Memory B cell (primary cell): ENCODE measurements around the gene TRABD2B.

Experiments
- ATAC-seq: fragments of 150-1000 bp; cut with Tn5 transposase; 2 replicates; pipeline ENCODE4 v1.10.0; 2021; ENCODE audit warnings: low read depth, mild to moderate bottlenecking, moderate library complexity
- DNase-seq, 2 donors: peaks; one replicate each; pipeline ENCODE4 v3.0.0; 2022; ENCODE audit warnings: low spot score in 2 of 2
- H3K27ac Mint-ChIP-seq: one replicate; pipeline ENCODE4 v1.8.0; 2022; ENCODE audit warnings: mild to moderate bottlenecking, moderate library complexity, mixed read lengths
- H3K27me3 Mint-ChIP-seq: one replicate; pipeline ENCODE4 v1.8.0; 2022; ENCODE audit warnings: mixed read lengths
- H3K36me3 Mint-ChIP-seq: one replicate; pipeline ENCODE4 v1.8.0; 2022; ENCODE audit warnings: mild to moderate bottlenecking, mixed read lengths
- H3K4me1 Mint-ChIP-seq: one replicate; pipeline ENCODE4 v1.8.0; 2022; ENCODE audit warnings: mixed read lengths
- H3K4me3 Mint-ChIP-seq: one replicate; pipeline ENCODE4 v1.8.0; 2022; ENCODE audit warnings: mild to moderate bottlenecking, moderate library complexity, mixed read lengths
- H3K9me3 Mint-ChIP-seq: one replicate; pipeline ENCODE4 v1.8.0; 2022; ENCODE audit warnings: mixed read lengths

Gene TRABD2B

GRCh38 chr1:47812904-47813514, 184.2 kb downstream of the TRABD2B start:
- H3K9me3 Mint-ChIP-seq: no peaks in the 10 kb centered on the region
- H3K4me1 Mint-ChIP-seq: no peaks in the 10 kb centered on the region
- DNase-seq (no peak), ATAC-seq (no peak)
- H3K27me3 Mint-ChIP-seq: peaks cover 14% of the 10 kb centered on the region
- no peak overlapping the region for H3K27ac Mint-ChIP-seq
- H3K4me3 Mint-ChIP-seq: no peak overlapping the region
- H3K36me3 Mint-ChIP-seq: no peaks in the 10 kb centered on the region

DNA sequence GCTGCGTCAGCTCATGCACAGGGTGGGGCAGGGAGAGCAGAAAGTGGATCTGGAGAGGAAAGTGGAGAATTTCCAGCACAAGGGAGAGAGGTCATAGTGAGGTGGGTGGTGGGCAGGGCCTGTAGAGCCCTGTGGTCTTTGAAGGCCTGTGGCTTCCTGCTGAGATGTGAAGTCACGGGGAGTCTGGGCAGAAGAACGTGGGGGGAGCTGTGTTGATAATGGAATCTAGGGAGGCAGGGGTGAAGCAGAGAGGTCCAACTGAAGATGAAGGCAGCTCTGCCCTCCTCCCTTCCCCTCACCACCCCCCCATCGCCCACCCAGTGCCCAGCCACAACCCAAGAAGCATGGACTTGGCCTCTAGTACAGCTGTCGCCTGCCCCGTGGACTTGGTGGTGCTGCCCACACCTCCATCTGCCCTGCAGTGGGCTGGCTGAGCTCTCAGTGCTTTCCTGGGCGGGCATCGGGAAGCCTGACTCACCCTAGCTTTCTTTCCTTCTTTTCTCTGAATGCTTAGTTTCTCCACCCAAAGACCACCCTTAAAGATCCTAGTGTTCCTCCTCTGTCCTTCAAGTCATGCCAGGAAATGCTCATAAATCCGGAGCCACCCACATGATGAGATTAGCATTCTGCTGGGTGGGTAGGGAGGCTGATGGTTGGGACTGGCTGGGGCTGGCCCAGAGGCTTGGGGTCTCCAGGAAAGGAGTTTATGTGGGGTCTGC, 186.1 kb downstream of the TRABD2B start:
- Mint-ChIP-seq H3K4me3 (no peak overlapping the region), H3K27me3 (peaks cover 14% of the 10 kb centered on the region), H3K36me3 (no peaks in the 10 kb centered on the region), H3K4me1 (peaks cover 2% of the 10 kb centered on the region), H3K9me3 (no peaks in the 10 kb centered on the region), H3K27ac (no peak overlapping the region)
- DNase-seq (no peak), ATAC-seq (no peak)

DNA sequence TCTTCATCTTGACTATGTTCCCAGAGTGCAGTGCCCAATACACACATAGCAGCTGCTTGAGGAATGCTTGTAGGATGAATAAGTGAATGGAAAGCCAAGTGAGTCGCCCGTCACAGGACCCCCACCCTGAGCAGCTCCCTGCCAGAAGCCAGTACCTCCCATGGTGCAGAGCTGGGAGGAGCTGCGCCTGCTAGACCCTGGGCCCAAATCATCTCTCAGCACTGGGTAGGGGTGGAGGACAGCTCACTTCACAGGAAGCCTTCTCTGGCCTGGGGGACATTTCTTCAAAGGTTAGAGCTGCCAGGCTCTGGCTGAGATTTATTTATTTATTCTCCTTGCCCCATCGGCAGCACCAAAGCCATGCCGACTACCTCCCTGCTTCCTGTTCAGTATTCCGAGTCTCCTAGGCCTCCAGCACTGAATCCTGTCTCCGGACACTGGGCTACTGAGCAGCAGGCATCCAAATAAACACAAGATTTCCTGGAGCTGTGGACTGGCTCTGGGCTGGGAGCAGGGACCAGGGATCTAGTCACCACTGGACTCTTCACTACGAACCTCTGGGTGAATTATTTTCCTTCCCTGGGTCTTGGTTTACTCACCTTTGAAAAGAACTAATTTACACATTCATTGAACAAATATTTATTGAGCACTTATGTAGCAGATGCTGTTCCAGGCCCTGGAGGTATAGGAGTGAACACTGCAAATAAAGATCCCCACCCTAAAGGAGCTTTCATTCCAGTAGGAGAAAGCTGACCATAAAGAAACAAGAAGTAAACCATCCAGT, 187.7 kb downstream of the TRABD2B start:
- Mint-ChIP-seq H3K4me1 (peaks cover 2% of the 10 kb centered on the region), H3K9me3 (no peaks in the 10 kb centered on the region), H3K27ac (no peak overlapping the region), H3K4me3 (no peak overlapping the region), H3K27me3 (peaks cover 14% of the 10 kb centered on the region), H3K36me3 (no peaks in the 10 kb centered on the region)
- ATAC-seq (no peak), DNase-seq (no peak)

DNA sequence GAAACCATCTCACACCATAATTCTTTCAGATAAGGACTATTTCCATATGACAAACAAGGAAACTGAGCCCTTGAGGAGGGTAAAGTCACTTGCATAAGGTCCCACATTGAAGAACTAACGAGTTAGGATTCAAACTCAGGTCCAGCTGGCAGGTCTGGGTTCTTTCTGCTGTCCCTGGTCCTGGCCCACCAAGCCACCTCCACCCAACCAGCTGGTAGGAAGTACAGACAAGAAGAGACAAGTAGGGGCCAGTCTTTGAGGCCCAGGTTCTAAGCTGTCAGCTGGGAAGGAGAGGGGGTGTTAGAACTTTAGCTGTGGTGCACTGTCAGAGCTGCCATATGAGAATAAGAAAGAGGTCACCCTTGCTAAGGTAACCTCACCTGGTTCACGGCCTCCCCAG, 188.6 kb downstream of the TRABD2B start:
- Mint-ChIP-seq H3K4me1 (peaks cover 2% of the 10 kb centered on the region), H3K27ac (no peak overlapping the region), H3K36me3 (no peaks in the 10 kb centered on the region), H3K4me3 (no peak overlapping the region), H3K9me3 (no peaks in the 10 kb centered on the region), H3K27me3 (peaks cover 10% of the 10 kb centered on the region)
- no peak for ATAC-seq
- no peak for DNase-seq

GRCh38 chr1:47805921-47806361, 191.2 kb downstream of the TRABD2B start:
- no peak for ATAC-seq
- DNase-seq: no peak
- Mint-ChIP-seq H3K27me3 (peaks cover 10% of the 10 kb centered on the region), H3K4me1 (peaks cover 2% of the 10 kb centered on the region), H3K9me3 (no peaks in the 10 kb centered on the region), H3K36me3 (no peaks in the 10 kb centered on the region), H3K4me3 (no peak overlapping the region), H3K27ac (no peak overlapping the region)

- Mint-ChIP-seq H3K36me3 (no peaks in the 10 kb centered on the region), H3K4me1 (peaks cover 2% of the 10 kb centered on the region), H3K27ac (no peak overlapping the region), H3K27me3 (peaks cover 5% of the 10 kb centered on the region), H3K4me3 (no peak overlapping the region), H3K9me3 (no peaks in the 10 kb centered on the region)
- DNase-seq (no peak), ATAC-seq (no peak)
These were observed 192.2 kb downstream of the TRABD2B start for GRCh38 chr1:47805018-47805417.

- no peaks in the 10 kb centered on the region for H3K36me3 Mint-ChIP-seq
- ATAC-seq (no peak), DNase-seq (no peak)
- H3K27me3 Mint-ChIP-seq: peaks cover 5% of the 10 kb centered on the region
- no peaks in the 10 kb centered on the region for H3K9me3 Mint-ChIP-seq
- no peak overlapping the region for H3K27ac Mint-ChIP-seq
- peaks cover 2% of the 10 kb centered on the region for H3K4me1 Mint-ChIP-seq
- no peak overlapping the region for H3K4me3 Mint-ChIP-seq
These were observed 193.2 kb downstream of the TRABD2B start for GRCh38 chr1:47803815-47804501.

- no peak for DNase-seq
- no peak overlapping the region for H3K4me3 Mint-ChIP-seq
- H3K27ac Mint-ChIP-seq: no peak overlapping the region
- no peaks in the 10 kb centered on the region for H3K4me1 Mint-ChIP-seq
- no peaks in the 10 kb centered on the region for H3K36me3 Mint-ChIP-seq
- no peaks in the 10 kb centered on the region for H3K9me3 Mint-ChIP-seq
- no peak for ATAC-seq
- H3K27me3 Mint-ChIP-seq: peaks cover 3% of the 10 kb centered on the region
These were observed 199.6 kb downstream of the TRABD2B start for GRCh38 chr1:47797575-47797974.

GRCh38 chr1:47796626-47797025, 200.6 kb downstream of the TRABD2B start:
- DNase-seq (no peak), ATAC-seq (no peak)
- Mint-ChIP-seq H3K9me3 (no peaks in the 10 kb centered on the region), H3K4me1 (no peaks in the 10 kb centered on the region), H3K27me3 (peaks cover 5% of the 10 kb centered on the region), H3K36me3 (no peaks in the 10 kb centered on the region), H3K4me3 (no peak overlapping the region), H3K27ac (no peak overlapping the region)

- Mint-ChIP-seq H3K36me3 (no peaks in the 10 kb centered on the region), H3K27me3 (peaks cover 5% of the 10 kb centered on the region), H3K9me3 (no peaks in the 10 kb centered on the region), H3K27ac (no peak overlapping the region), H3K4me1 (no peaks in the 10 kb centered on the region), H3K4me3 (no peak overlapping the region)
- no peak for DNase-seq
- no peak for ATAC-seq
These were observed 202.1 kb downstream of the TRABD2B start for GRCh38 chr1:47795102-47795501.

DNA sequence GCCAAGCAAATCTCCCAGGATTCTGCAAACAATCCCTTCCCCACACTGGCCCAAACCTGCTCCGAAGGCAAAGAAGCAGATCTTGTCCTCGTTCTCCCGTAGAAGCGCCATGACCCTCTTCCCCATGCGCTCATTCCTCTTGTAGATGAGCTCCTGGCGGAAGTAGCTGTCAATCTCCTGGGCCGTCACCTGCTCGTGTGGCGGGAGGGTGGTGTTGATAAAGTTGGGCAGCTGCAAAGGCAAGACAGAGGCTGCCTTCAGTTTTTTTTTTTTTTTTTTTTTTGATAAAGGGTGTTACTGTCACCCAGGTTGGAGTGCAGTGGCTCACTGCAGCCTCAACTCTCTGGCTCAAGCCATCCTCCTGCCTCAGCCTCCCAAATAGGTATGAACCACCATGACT, 202.7 kb downstream of the TRABD2B start:
- Mint-ChIP-seq H3K27me3 (peaks cover 4% of the 10 kb centered on the region), H3K36me3 (no peaks in the 10 kb centered on the region), H3K27ac (no peak overlapping the region), H3K4me1 (no peaks in the 10 kb centered on the region), H3K4me3 (no peak overlapping the region), H3K9me3 (no peaks in the 10 kb centered on the region)
- no peak for ATAC-seq
- no peak for DNase-seq

DNA sequence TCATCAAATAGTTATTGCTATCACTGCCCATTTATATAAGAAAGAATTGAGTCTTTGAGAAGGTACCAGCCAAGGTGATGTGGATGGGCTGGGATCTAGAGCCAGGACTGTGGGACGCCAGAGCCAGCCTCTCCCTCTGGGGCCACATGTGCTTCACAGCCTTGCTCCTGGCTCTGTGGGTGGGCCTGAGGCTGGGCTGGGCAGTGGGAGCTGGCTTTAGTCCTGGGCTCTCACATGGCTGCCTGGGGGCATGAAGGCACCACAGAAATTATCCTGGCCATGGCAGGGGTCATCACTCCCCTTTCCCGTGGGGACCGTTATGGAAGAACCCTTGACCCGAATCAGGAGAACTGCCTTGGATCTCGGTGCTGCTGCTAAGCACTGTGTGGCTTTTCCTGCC, 203.1 kb downstream of the TRABD2B start:
- H3K4me1 Mint-ChIP-seq: no peaks in the 10 kb centered on the region
- H3K27me3 Mint-ChIP-seq: peaks cover 5% of the 10 kb centered on the region

GRCh38 chr1:47793563-47793962, 203.6 kb downstream of the TRABD2B start:
- Mint-ChIP-seq H3K4me3 (no peak overlapping the region), H3K9me3 (no peaks in the 10 kb centered on the region), H3K27me3 (peaks cover 5% of the 10 kb centered on the region), H3K36me3 (no peaks in the 10 kb centered on the region), H3K27ac (no peak overlapping the region), H3K4me1 (no peaks in the 10 kb centered on the region)
- no peak for ATAC-seq
- no peak for DNase-seq

More for the DNA sequence above, 203.1 kb downstream of the TRABD2B start:
- ATAC-seq (no peak), DNase-seq (no peak)
- Mint-ChIP-seq H3K27ac (no peak overlapping the region), H3K9me3 (no peaks in the 10 kb centered on the region), H3K36me3 (no peaks in the 10 kb centered on the region), H3K4me3 (no peak overlapping the region)

- Mint-ChIP-seq H3K4me1 (no peaks in the 10 kb centered on the region), H3K27me3 (peaks cover 5% of the 10 kb centered on the region), H3K36me3 (no peaks in the 10 kb centered on the region), H3K4me3 (no peak overlapping the region), H3K9me3 (no peaks in the 10 kb centered on the region), H3K27ac (no peak overlapping the region)
- no peak for ATAC-seq
- no peak for DNase-seq
These were observed 204.4 kb downstream of the TRABD2B start for GRCh38 chr1:47792779-47793178.
